GM23338 (cell line): ENCODE results near the gene PER3.

Source experiments
- CREB1 ChIP-seq: fragments of 250-450 bp; sonication (Bioruptor Pico); IDR thresholded peaks from 2 replicates; pipeline ENCODE4 v1.5.0; 2020; ENCODE audit warnings: low read depth, mild to moderate bottlenecking, moderate library complexity
- EZH2 ChIP-seq: fragments of 200-600 bp; sonication (generic); IDR thresholded peaks from one replicate; pipeline ENCODE4 v1.8.0; 2017; ENCODE audit warnings: antibody characterized with exemption, mild to moderate bottlenecking, low read depth; ENCODE audit not compliant: unreplicated experiment
- EZH2phosphoT487 ChIP-seq: fragments of 200-600 bp; sonication (generic); IDR thresholded peaks from one replicate; pipeline ENCODE4 v1.8.1; 2018; ENCODE audit warnings: antibody characterized with exemption; ENCODE audit not compliant: unreplicated experiment
- NANOG ChIP-seq: IDR thresholded peaks from 2 replicates; pipeline ENCODE4 v1.6.1; 2016; ENCODE audit warnings: antibody characterized with exemption, borderline replicate concordance
- POLR2AphosphoS5 ChIP-seq: IDR thresholded peaks from 2 replicates; pipeline ENCODE4 v1.6.1; 2016; ENCODE audit warnings: antibody characterized with exemption, low read depth
- ZNF114 ChIP-seq: fragments of 250-450 bp; sonication (Bioruptor Pico); IDR thresholded peaks from 2 replicates; pipeline ENCODE4 v1.5.0; 2020; ENCODE audit warnings: mild to moderate bottlenecking, moderate library complexity
- ZNF331 ChIP-seq: fragments of 250-450 bp; sonication (Bioruptor Pico); IDR thresholded peaks from 2 replicates; pipeline ENCODE4 v1.5.0; 2020; ENCODE audit warnings: low read depth, mild to moderate bottlenecking, moderate library complexity
- TF ChIP-seq, protein P1 (sequence below), 2 experiments: fragments of 200-600 bp in 1 of 2; sonication (generic) in 1 of 2; conservative IDR thresholded peaks; 2 replicates each; pipeline versions ENCODE4 v1.5.1 to v1.6.1; 2016 to 2017; ENCODE audit warnings: antibody characterized with exemption in 2 of 2, low read depth in 2 of 2, mild to moderate bottlenecking in 2 of 2, moderate library complexity in 1 of 2
- TF ChIP-seq, protein P2 (sequence below): IDR thresholded peaks from one replicate; pipeline ENCODE4 v1.6.1; 2018; ENCODE audit warnings: antibody characterized with exemption; ENCODE audit not compliant: unreplicated experiment
- TF ChIP-seq, protein P3 (sequence below): fragments of 250-450 bp; sonication (Bioruptor Pico); IDR thresholded peaks from 2 replicates; pipeline ENCODE4 v1.5.0; 2020; ENCODE audit warnings: mild to moderate bottlenecking, moderate library complexity
- TF ChIP-seq, protein P4 (sequence below): IDR thresholded peaks from 2 replicates; pipeline ENCODE4 v1.6.1; 2016; ENCODE audit warnings: antibody characterized with exemption

DNA sequence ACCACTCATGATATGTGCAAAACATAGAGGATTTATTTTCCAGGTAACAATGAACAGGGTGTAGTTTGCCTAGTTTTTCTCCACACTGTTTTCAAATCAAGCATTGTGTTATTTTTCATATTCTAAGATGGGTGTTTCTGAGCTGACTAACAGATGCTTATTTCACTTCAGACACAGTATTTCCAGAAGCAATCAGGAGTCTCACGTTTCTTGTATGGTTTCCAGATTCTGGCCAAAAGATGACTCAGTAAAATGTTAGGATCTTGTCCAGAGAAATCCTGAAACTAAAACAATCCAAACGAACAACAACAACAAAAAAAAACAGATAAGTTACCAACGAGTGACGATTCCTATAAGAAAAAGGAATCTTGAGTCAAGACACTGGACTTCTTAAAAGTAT lies 63.5 kb downstream of the PER3 start:
- TF ChIP-seq POLR2AphosphoS5 = no peak
- TF ChIP-seq EZH2 = no peak
- TF ChIP-seq, protein P1, sequence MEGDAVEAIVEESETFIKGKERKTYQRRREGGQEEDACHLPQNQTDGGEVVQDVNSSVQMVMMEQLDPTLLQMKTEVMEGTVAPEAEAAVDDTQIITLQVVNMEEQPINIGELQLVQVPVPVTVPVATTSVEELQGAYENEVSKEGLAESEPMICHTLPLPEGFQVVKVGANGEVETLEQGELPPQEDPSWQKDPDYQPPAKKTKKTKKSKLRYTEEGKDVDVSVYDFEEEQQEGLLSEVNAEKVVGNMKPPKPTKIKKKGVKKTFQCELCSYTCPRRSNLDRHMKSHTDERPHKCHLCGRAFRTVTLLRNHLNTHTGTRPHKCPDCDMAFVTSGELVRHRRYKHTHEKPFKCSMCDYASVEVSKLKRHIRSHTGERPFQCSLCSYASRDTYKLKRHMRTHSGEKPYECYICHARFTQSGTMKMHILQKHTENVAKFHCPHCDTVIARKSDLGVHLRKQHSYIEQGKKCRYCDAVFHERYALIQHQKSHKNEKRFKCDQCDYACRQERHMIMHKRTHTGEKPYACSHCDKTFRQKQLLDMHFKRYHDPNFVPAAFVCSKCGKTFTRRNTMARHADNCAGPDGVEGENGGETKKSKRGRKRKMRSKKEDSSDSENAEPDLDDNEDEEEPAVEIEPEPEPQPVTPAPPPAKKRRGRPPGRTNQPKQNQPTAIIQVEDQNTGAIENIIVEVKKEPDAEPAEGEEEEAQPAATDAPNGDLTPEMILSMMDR (conservative IDR thresholded peaks at IDR 0.05; ENCODE audit: low read depth in 2 of 2) = no peak
- no peak for TF ChIP-seq EZH2phosphoT487
- no peak for TF ChIP-seq ZNF114 (CRISPR knock-in tag)
- TF ChIP-seq, protein P2, sequence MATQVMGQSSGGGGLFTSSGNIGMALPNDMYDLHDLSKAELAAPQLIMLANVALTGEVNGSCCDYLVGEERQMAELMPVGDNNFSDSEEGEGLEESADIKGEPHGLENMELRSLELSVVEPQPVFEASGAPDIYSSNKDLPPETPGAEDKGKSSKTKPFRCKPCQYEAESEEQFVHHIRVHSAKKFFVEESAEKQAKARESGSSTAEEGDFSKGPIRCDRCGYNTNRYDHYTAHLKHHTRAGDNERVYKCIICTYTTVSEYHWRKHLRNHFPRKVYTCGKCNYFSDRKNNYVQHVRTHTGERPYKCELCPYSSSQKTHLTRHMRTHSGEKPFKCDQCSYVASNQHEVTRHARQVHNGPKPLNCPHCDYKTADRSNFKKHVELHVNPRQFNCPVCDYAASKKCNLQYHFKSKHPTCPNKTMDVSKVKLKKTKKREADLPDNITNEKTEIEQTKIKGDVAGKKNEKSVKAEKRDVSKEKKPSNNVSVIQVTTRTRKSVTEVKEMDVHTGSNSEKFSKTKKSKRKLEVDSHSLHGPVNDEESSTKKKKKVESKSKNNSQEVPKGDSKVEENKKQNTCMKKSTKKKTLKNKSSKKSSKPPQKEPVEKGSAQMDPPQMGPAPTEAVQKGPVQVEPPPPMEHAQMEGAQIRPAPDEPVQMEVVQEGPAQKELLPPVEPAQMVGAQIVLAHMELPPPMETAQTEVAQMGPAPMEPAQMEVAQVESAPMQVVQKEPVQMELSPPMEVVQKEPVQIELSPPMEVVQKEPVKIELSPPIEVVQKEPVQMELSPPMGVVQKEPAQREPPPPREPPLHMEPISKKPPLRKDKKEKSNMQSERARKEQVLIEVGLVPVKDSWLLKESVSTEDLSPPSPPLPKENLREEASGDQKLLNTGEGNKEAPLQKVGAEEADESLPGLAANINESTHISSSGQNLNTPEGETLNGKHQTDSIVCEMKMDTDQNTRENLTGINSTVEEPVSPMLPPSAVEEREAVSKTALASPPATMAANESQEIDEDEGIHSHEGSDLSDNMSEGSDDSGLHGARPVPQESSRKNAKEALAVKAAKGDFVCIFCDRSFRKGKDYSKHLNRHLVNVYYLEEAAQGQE = no peak
- TF ChIP-seq, protein P3, sequence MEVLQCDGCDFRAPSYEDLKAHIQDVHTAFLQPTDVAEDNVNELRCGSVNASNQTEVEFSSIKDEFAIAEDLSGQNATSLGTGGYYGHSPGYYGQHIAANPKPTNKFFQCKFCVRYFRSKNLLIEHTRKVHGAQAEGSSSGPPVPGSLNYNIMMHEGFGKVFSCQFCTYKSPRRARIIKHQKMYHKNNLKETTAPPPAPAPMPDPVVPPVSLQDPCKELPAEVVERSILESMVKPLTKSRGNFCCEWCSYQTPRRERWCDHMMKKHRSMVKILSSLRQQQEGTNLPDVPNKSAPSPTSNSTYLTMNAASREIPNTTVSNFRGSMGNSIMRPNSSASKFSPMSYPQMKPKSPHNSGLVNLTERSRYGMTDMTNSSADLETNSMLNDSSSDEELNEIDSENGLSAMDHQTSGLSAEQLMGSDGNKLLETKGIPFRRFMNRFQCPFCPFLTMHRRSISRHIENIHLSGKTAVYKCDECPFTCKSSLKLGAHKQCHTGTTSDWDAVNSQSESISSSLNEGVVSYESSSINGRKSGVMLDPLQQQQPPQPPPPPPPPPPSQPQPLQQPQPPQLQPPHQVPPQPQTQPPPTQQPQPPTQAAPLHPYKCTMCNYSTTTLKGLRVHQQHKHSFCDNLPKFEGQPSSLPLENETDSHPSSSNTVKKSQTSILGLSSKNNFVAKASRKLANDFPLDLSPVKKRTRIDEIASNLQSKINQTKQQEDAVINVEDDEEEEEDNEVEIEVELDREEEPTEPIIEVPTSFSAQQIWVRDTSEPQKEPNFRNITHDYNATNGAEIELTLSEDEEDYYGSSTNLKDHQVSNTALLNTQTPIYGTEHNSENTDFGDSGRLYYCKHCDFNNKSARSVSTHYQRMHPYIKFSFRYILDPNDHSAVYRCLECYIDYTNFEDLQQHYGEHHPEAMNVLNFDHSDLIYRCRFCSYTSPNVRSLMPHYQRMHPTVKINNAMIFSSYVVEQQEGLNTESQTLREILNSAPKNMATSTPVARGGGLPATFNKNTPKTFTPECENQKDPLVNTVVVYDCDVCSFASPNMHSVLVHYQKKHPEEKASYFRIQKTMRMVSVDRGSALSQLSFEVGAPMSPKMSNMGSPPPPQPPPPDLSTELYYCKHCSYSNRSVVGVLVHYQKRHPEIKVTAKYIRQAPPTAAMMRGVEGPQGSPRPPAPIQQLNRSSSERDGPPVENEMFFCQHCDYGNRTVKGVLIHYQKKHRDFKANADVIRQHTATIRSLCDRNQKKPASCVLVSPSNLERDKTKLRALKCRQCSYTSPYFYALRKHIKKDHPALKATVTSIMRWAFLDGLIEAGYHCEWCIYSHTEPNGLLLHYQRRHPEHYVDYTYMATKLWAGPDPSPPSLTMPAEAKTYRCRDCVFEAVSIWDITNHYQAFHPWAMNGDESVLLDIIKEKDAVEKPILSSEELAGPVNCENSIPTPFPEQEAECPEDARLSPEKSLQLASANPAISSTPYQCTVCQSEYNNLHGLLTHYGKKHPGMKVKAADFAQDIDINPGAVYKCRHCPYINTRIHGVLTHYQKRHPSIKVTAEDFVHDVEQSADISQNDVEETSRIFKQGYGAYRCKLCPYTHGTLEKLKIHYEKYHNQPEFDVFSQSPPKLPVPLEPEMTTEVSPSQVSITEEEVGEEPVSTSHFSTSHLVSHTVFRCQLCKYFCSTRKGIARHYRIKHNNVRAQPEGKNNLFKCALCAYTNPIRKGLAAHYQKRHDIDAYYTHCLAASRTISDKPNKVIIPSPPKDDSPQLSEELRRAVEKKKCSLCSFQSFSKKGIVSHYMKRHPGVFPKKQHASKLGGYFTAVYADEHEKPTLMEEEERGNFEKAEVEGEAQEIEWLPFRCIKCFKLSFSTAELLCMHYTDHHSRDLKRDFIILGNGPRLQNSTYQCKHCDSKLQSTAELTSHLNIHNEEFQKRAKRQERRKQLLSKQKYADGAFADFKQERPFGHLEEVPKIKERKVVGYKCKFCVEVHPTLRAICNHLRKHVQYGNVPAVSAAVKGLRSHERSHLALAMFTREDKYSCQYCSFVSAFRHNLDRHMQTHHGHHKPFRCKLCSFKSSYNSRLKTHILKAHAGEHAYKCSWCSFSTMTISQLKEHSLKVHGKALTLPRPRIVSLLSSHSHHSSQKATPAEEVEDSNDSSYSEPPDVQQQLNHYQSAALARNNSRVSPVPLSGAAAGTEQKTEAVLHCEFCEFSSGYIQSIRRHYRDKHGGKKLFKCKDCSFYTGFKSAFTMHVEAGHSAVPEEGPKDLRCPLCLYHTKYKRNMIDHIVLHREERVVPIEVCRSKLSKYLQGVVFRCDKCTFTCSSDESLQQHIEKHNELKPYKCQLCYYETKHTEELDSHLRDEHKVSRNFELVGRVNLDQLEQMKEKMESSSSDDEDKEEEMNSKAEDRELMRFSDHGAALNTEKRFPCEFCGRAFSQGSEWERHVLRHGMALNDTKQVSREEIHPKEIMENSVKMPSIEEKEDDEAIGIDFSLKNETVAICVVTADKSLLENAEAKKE (CRISPR knock-in tag) = no peak
- TF ChIP-seq CREB1 (CRISPR knock-in tag) = no peak
- TF ChIP-seq NANOG = no peak
- TF ChIP-seq ZNF331 (CRISPR knock-in tag) = no peak
- TF ChIP-seq, protein P4, sequence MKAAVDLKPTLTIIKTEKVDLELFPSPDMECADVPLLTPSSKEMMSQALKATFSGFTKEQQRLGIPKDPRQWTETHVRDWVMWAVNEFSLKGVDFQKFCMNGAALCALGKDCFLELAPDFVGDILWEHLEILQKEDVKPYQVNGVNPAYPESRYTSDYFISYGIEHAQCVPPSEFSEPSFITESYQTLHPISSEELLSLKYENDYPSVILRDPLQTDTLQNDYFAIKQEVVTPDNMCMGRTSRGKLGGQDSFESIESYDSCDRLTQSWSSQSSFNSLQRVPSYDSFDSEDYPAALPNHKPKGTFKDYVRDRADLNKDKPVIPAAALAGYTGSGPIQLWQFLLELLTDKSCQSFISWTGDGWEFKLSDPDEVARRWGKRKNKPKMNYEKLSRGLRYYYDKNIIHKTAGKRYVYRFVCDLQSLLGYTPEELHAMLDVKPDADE = no peak
